ENCODE measurements around the gene ELP1.

DNA sequence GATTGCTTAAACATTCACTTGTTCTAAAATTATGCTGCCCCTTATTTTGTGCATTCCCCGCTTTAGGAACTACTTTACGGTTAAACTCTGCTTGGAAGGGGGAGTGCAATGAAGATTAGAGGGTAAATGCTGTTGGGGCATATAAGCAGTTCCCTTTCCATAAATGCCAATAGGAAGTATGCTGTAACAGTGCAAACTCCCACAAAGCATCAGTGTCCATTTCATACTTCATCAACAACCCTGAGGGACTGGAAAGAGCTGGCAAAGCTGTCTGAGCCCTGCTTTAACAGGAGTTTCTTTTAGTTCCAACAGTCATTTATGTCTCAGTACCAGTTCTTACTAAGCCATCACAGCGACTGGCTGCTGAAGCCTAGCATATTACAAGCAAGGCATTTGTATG lies 70.0 kb downstream of the ELP1 start:
- TF ChIP-seq YY1 (IDR thresholded peaks at IDR 0.05; ENCODE audit: insufficient read depth, insufficient read length) (no peak), SUZ12 (IDR thresholded peaks at IDR 0.05; ENCODE audit: extremely low read depth, insufficient read depth, insufficient read length) (no peak), ZNF274 (IDR thresholded peaks at IDR 0.05; ENCODE audit: low read depth, low read length) (no peak)
